Stimulated activated CD4-positive, alpha-beta T cell treated with anti-CD3 and anti-CD28 coated beads, Interleukin-1b, Interleukin-23, amount 100 ng/mL, for 4 hours (primary cell): ENCODE data around the gene FOXP4.

ENCODE experiments used
- DNase-seq, 2 donors: peaks; one replicate each; pipeline ENCODE4 v3.0.0-alpha.2; 2020; ENCODE audit warnings: low read depth in 2 of 2

The FOXP4 gene

DNA sequence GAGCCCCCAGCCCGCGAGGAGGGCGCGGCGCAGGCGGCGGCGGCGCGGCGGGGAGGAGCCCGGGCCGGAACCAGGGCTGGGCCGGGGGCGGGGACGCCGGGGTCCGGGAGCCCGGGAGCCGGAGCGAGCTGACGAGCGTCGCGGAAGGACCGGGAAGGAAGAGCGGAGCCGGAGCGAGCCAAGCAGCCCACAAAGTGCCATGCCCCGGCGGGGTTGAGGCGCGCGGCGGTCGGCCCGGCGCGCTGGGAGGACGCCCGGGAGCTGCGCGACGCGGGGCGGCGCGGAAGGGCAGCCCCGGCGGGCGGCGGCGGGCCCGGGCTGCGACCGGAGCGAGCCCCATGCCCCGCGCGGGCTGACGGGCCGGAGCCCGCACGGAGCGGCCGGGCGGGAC, 289 bp downstream of the FOXP4 start:
- peak in 1 of 2 donors; percentile 61 for DNase-seq

DNA sequence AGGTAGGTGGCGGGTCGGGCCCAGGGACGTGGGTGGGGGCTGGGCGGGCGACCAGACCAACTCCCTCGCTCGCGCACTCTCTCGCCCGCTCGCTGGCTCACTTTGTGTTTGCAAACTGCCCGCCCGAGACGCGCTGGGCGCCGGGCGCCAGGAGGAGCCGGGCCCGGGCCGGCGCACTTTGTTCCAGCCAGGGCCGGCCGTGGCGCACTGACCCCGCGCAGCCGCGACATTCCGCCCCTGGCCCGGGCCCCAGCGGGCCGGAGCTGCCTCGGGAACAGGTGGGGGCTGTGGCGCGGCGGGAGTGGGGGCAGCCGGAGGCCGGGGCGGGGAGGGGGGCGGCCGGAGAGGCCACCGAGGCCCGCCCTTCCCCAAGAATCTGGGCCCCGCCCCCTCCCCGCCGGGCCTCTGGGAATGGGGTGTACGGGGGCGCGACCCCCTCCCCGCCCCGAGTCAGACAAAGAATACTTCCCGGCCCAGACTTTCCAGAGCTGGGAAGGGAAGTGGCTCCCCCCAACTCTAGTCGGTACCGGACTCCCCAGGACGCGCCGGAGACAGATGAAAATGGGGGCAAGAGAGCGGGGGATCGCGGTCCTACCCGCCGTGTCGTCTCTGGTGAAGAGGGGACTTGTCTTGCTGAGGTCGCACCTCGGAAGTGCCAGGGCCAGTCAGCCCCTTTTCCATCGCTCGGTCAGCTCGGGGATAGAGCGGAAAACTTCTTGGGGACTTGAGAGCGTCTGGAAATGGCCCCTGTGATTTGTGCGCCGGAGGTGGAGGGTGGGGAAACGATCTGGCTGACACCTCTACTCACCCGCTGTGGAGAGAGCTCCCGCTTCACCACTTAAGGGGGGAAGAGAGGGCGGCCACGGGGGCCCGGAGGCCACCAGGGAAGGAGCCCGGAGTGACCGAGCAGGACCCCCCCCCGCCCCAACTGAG, 951 bp downstream of the FOXP4 start:
- peak in 1 of 2 donors; percentile 25 for DNase-seq

DNA sequence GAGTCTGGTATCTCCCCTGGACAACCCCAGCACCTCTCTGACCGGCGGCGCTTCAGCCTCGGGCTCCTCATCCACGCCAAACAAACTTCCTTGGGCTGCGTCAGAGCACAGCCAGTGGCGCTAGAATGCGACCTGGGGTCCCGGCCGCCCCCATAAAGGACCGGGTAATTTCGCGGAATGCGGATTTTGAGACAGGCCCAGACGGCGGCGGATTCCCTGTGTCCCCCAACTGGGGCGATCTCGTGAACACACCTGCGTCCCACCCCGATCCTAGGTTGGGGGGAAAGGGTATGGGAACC, 1.6 kb downstream of the FOXP4 start:
- no peak for DNase-seq

DNA sequence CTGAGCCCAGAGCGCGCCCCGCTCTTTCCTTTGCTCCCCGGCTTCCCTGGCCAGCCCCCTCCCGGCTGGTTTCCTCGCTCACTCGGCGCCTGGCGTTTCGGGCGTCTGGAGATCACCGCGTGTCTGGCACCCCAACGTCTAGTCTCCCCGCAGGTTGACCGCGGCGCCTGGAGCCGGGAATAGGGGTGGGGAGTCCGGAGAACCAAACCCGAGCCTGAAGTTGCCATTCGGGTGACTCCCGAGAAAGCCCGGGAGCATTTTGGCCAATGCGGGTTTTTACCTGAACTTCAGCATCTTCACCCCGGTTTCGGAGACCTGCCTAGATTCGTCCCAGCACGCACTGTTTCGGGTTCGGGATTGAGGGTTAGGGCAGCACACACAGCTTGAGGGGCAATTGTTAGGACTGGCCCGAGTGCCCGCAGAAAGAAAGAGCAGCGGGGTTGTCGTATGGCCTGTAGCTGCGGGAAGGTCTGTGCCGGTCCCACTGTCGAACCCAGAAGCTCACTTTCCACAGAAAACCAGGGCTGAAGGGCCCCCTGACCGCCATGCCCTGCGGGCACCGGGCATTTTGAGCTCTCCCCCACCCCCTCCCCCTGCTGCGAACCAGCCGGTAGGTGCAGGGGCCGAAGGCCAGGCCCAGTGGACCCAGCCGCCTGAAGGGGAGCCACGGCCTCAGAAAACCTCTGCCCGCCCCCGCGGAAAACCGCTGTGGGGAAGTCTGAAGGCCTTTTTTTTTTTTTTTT, 2.1 kb downstream of the FOXP4 start:
- peak; percentile 37 to 54 for DNase-seq

DNA sequence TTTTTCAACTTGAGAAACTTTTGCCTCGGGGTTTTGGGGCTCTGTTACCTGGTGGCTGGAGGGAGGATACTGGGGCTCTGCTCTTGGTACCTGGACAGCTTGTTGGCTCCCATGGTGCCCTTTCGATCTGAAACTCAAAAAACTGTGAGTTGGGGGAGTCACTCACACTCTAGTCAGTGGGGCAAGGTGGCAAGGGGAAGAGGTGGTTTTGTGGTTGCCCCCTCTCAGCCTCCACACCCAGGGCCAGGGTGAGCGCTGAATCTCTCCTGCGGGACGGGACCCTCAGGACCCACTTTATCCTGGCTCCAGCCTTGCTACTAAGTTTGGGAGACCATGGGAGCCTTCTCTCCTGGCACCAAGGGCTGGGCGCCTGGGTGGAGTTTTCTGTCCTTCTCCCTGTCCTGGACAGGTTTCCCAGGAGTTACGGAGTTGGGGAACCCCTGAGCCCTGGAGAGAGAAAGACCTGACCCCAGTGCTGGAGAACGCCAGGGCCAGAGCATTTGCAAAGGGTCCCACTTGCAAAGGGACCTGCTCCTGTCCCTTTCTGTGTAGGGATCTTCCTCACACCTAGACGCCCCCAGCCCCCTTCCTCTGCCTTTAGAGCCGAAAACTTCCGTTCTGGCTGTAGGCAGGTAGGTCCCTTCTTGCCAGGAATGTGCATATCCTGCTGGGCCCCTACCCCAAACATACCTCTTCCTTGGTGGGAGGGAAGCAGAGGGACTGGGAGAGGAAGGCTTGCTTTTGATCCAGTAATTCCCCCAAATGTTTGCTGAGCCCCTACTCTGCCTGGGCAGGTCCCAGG, 2.9 kb downstream of the FOXP4 start:
- no peak for DNase-seq

DNA sequence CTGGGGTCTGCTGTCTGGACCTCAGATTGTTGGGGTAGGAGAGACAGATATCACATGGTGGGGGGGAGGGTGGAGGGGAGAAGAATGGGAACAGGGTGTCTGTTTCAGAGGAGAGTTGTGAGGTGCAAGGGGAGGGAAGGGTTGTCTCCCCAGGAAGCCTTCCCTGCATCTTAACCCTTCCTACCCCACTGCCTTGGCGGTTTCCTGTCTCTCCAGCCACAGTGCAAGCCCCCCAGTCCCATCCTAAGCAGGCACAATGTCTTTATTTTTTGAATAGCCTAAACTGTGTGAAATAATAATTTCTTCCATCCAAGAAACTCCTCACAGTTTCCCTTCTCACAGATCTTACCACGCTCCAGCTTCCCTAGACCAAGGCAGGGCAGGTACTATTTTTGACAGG, 3.5 kb downstream of the FOXP4 start:
- no peak for DNase-seq

DNA sequence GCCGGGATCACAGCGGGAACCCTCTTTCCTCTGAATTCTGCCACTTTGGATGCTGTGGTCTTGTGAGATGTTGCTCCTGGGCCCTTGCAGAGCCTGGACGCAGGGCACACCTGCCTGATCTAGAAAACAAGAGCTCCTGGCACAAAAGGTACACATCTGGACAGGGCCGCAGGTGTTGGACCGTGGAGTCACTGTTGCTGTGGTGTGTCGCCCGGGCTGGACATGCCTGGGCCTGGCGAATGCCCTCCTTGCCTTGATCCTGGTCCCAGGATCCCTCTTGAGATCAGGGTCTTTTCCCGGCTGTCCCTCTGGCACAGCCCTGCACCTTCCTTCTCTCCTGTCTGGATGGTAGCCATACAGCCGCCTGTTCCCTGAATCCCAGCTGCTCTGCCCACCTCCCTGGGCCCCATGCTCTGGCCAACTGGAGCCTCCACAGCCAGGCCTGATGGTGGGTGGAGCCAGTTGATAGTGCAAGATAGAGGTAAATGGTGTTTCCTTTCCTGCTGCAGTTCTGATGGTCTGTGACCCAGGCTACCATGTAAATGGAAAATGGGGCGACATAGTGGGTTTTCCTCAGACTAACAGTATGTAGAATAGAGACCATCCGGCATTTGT, 5.0 kb downstream of the FOXP4 start:
- no peak for DNase-seq

DNA sequence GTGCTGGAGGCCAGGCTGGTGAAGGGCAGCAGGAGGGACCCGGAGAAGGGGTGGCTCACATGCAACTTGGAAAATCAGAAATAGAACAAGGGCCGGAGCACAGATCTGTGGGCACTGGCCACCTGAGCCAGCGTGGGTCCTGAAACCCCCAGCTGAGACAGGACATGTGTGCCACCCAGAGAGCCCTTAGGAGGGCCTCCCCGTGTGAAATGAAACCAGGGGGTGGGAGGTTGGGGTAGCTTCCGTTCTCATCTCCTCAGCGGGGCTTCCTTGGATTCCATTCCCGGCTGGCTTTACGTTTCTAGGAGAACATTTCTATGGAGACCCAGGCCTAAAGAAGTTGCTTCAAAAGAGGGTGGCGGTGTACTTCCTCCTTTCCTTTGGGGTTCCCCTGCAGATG, 5.7 kb downstream of the FOXP4 start:
- no peak for DNase-seq

DNA sequence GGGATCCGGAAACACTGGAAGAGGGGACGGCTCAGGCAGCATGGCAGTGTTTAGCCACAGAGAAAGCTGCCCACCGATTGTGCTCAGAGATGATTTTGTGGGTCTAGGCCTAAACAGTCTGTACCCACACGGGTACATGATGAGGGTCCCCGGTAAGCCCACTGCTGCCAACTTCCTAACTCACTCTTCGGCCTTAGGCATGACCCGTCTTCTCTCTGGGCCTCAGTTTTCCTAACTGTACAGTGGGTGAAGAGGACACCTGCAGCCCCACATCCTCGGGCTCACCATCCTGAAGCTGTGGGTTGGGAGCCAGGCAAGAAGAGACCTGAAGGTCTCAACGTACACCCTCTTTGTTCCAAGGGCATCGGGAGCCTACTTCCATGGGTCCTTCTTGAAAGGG, 6.5 kb downstream of the FOXP4 start:
- DNase-seq: no peak

DNA sequence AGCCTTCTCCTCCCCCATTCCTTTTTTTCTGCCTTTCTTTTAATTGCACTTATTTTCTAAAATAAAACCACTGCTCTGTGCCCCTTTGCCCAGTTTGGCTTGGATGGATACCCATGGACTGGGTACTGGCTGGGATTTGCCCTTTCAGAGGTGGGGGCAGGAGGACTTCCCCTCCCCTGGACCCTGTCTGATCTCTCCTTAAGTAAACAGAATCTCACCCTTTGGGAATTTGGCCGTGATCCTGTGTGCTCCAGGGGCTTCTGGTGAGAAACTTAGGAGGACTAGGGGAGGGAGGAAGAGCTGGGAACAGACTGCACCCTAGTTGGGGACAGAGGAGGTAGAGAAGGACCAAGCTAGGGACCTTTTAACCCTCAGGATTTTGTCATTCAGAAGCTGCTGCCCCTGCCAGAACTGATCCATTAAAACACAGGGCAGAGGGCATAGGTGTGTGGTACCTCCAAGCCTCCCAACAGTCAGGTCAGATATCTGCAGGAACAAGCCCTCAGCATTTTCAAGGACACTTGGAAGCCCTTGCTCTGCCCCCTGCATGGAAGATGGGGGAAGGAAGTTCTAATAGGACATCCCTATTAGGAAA, 7.3 kb downstream of the FOXP4 start:
- DNase-seq: no peak

DNA sequence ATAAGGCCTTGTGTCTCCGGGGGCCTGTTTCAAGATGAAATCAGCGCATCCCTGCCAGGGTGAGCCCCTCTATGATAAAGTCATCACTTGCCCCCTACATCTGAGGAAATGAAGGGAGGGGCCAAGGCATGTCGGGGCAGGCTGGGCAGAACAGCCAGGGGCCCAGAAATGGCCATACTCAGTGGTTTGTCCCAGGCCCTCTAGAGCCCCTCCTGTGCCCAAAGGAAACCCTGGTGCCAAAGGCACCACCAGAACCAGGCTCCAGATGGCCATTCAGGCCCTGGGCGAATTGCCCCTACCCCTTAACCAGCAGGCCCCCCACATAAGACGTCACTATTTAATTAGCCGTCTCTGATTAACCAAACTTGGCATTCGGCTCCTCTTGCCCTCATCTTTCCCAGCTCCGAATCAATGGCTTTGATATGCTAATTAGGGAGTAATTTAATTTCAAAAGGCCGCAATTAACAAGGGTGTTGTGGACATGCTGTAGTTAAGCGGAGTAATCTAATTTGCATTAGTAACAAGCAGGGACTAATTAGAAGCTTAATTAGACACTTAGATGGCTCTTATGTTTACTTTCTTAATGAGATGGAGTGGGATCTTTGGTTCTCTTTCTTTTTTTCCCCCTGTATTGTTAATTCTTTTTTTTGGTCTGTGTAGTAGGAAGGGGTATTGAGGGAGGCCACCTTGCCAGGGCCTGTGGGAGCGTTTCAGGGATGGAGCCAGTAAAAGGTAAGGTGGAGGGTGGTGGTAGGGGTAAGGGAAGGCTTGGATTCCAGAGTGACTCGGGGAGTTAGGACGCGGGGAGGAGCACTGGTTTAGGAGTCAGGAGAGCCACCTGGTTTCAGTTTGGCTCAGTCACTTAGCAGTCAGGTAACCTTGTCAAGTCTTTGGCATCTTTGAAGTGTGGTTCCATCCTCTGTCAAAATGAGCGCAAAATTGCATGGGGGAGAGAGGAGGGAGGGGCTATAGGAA, 9.4 kb downstream of the FOXP4 start:
- no peak for DNase-seq

DNA sequence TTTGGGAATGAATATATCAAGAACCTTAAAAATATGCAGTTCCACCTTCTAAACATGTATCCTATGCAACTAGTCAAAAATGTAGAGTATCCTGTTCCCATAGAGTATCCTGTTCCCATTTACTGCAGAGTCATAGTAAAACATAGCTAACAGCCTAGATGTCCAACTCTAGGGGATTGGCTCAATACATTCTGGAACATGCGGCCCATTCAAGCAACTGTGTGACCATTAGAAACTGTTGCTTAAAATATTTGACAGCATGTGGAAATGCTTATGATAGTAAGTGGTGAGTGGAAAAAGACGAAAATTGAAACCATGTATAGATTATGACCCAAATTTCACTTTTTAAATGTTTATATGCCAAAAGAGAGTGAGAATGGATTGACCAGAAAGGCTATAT, 11.2 kb downstream of the FOXP4 start:
- DNase-seq: no peak

DNA sequence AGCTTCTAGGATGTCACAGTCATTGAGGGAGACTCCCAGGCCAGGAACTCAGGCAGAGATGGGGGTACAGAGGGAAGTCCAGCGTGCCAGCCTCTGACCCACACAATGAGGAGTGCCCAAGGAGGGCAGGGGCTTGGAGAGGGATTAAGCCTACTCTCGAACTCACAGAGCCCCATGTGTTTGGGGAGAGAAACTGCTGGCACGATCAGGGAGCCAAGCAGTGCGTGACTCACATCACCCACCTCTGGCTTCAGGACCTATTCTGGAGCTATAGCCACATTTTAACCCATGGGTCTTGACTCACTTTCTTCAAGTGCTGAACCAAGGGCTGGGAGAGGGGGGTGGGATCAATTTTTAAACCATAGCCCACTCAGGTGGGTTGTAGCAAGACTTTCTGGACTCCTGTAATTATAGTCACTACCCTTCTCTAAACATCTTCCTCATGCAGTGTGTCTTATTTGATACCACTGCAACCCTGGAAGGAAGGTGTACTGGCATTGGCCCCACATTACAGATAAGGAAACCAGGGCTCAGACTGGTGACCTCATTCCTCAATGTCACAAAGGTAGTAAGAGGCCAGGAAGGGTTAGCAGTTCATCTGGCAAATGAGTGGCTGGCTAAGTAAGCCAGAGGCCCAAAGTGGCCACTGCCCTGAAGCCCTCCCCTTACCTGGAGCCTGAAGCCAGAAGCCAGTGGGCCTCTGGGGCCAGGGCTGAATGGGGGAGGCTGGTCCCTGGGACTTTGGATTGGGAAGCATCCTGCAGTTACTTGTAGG, 12.0 kb downstream of the FOXP4 start:
- DNase-seq: no peak

DNA sequence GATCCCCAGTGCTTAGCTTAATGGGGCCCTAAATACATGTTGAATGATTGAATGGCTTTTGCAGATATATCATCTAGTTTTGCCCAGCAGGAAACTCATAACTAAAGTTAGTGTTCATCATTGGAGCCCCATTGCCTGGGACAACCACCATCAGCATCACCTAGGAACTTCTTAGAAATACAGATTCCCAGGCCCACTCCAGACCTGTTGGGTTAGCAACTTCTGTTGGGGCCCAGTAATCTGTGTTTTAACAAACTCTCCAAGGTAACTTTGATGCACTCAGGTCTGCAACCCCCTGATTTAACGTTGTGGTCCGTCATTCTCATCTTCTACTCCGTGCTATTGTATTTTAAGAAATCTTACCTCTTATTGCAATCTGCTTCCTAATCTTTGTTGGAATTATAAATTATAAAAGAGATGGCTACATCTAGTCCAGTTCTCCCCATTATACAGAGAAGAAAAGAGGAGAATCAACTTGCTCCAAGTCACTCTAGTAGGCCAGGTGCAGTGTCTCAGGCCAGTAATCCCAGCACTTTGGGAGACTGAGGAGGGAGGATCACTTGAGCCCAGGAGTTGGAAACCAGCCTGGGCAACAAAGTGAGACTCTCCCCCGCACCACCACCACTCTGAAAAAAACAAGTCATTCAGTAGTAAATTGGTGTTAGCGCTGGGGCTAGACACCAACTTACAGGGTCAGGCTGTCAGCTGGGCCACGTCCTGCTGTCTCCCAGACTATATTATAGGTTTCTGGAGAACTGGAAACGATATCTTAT, 13.7 kb downstream of the FOXP4 start:
- DNase-seq: no peak

DNA sequence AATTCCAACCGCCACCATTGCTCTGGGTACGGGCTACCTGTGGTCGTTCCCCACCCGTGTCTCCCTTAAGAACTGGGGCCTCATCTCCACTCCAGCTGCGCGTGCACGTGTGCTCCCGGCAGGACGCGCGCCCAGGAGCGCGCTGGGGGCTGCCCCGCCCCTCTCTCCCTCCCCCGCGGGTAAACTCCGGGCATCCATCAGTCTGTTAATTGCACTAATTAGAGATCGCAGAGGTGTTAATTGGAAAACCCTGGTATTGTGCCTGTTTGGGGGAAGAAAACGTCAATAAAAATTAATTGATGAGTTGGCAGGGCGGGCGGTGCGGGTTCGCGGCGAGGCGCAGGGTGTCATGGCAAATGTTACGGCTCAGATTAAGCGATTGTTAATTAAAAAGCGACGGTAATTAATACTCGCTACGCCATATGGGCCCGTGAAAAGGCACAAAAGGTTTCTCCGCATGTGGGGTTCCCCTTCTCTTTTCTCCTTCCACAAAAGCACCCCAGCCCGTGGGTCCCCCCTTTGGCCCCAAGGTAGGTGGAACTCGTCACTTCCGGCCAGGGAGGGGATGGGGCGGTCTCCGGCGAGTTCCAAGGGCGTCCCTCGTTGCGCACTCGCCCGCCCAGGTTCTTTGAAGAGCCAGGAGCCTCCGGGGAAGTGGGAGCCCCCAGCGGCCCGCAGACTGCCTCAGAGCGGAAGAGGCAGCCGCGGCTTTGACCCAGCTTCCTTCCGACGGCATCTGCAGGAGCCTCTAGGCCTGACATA, 14.4 kb downstream of the FOXP4 start:
- peak; percentile 64 to 67 for DNase-seq

DNA sequence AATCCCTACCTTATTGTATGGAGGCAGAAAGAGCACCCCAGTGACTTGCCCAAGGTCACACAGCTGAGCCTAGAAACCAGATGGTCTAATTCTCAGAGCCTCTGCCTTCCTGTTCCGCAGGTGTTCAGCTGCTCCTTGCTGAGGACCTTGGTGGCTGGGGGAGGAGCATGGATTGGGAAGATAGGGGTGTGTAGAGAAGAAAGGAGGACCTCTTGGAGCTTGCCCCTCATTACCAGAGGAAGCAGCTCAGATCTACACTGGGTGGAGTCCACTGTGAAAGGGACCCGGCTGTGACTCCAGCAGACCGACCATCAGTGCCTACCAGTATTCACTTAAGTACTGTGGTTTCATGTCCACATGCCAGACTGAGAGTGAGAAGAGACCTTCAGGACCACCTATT, 15.2 kb downstream of the FOXP4 start:
- no peak for DNase-seq

DNA sequence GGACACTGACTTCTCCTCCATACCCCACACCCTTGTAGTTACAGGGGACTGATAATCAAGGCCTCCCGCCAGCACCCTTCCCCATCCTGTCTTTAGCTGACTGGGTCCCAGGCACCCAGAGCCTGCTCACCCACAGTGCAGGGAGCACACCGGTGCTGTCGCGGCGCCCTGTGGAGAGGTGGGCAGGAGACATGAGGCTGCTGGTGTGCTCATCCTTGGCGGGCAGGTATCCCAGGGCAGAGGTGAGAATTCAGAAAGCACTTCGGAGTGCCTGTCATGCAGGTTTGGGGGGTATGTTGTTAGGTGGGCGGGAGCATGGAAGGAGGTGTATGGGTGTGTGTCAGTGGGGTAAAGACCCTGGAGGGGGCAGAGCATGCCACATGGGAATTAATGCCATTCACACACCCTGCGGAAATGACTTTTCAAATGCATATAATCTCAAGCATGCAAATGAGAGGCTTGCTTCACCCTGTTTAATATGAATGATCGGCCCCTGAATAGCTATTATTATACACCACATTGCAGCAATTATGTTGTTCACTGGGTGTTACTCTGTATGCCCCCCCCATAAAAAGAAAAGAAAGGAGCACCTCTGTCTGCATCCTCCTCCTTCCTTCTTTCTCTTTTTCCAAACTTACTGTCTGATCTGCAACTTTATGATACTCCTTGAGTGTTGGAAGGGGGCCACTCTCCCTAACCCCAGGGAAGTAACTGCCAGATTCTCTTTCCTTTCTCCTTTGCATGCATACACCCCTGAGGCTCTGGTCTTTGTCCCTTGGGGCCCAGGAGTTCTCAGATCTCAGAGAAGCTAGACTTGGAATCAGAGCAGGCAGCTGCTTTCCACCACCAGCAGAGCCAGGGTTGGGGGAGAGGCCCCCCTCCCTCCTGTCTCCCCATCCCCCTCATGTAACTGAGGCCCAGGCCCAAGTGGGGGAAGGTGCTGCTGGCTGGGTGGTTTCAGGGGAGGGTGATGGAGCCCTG, 16.0 kb downstream of the FOXP4 start:
- no peak for DNase-seq
